ENCODE data around the gene PTGES. TPM values are rescaled to one million over a fixed set of nuclear protein-coding genes. Genes with fewer than 3 reads are reported as not detected.

The PTGES gene
- total RNA-seq, 1 experiment from 2014 or later, result 17.2 TPM

- H4K20me1 ChIP-seq (ENCODE audit: insufficient read depth), result no peaks in the 10 kb centered on the region
- H3K4me3 ChIP-seq (replicated peaks in 1 of 2; ENCODE audit: low read depth in 1 of 2, low read length in 2 of 2), result no peak overlapping the region
- intact Hi-C loops (cut with micrococcal nuclease), result no loop called here
- H3K9me3 ChIP-seq (ENCODE audit: control insufficient read depth in 1 of 2, insufficient read depth in 1 of 2, low read depth in 1 of 2, low read length in 2 of 2), result no peaks in the 10 kb centered on the region
- TF ChIP-seq REST (IDR thresholded peaks at IDR 0.05; ENCODE audit: low read depth) (no peak), CEBPB (IDR thresholded peaks at IDR 0.05; ENCODE audit: low read depth) (no peak), JUND (IDR thresholded peaks at IDR 0.05) (no peak), FOSL1 (IDR thresholded peaks at IDR 0.05; ENCODE audit: low read depth) (no peak), CTCF (IDR thresholded peaks at IDR 0.05 in 2 of 3, conservative IDR thresholded peaks at IDR 0.05 in 1 of 3; ENCODE audit: borderline replicate concordance in 1 of 3, insufficient read depth in 1 of 3, low read depth in 2 of 3, low read length in 2 of 3) (no peak), ELF1 (IDR thresholded peaks at IDR 0.05; ENCODE audit: borderline replicate concordance, low read depth) (no peak), ZFX (IDR thresholded peaks at IDR 0.05) (no peak), CBX3 (IDR thresholded peaks at IDR 0.05; ENCODE audit: low read depth) (no peak), ATF3 (IDR thresholded peaks at IDR 0.05) (no peak)
- DNase-seq (ENCODE audit: low read depth, low spot score) (no peak), ATAC-seq (no peak)
- H3K9me2 ChIP-seq (ENCODE audit: insufficient read depth), result no peaks in the 10 kb centered on the region
- H3K4me1 ChIP-seq (ENCODE audit: control insufficient read depth in 1 of 2, insufficient read depth in 2 of 2, low read length in 2 of 2), result peaks cover 20 to 39% of the 10 kb centered on the region in 2 experiments
- ChIA-PET CTCF (no interaction called here), POLR2A (no interaction called here), RAD21 (ENCODE audit: low non-redundant PET in 1 of 2, low total read pairs in 2 of 2, uncharacterized antibody in 2 of 2, unreplicated experiment in 2 of 2) (no interaction called here)
- no peaks in the 10 kb centered on the region for H3K27me3 ChIP-seq (ENCODE audit: insufficient read depth, low read length)
- no TSS peak for BruUV-seq (replicated peaks)
- H3K9ac ChIP-seq (ENCODE audit: low read length), result no peak overlapping the region
- no peak overlapping the region for H2AFZ ChIP-seq (ENCODE audit: low read depth, low read length, poor library complexity, severe bottlenecking)
- no peaks in the 10 kb centered on the region for H3K36me3 ChIP-seq (ENCODE audit: control insufficient read depth in 1 of 2, insufficient read depth in 2 of 2, low read length in 2 of 2)
- H3K27ac ChIP-seq (ENCODE audit: low read depth, low read length), result no peak overlapping the region
- no peaks in the 10 kb centered on the region for H3K79me2 ChIP-seq (ENCODE audit: insufficient read depth, low read length)
- H3K4me2 ChIP-seq (ENCODE audit: low read length), result peak overlapping the region; percentile 35; the same call in 1 of the 2 replicates
Observed at GRCh38 chr9:129757045-129757444, 4.2 kb upstream of the PTGES start.

All from HCT116 (cell line).